Heart right ventricle (tissue), 16 donors: ENCODE measurements around the gene RAB11FIP3. TPM values are rescaled to one million over a fixed set of nuclear protein-coding genes. Genes with fewer than 3 reads are reported as not detected.

Experiments
- ATAC-seq, 8 donors: fragments of 200-7000 bp; cut with Tn5 transposase; one replicate each; pipeline ENCODE4 v1.9.1; 2020; ENCODE audit warnings: mild to moderate bottlenecking in 8 of 8, moderate library complexity in 8 of 8, moderate number of reproducible peaks in 1 of 8
- DNase-seq, 2 donors: peaks; one replicate each; pipeline ENCODE4 v3.0.0-alpha.2; 2020
- H3K27ac ChIP-seq, 10 donors: fragments of 200-600 bp; sonication (generic) in 2 of 10; one replicate each; pipeline versions ENCODE4 v1.5.0 to v1.8.0; 2020 to 2022; ENCODE audit warnings: mild to moderate bottlenecking in 3 of 10
- H3K27me3 ChIP-seq, 7 donors: fragments of 200-600 bp; one replicate each; pipeline ENCODE4 v1.8.0; 2021 to 2022; ENCODE audit warnings: mild to moderate bottlenecking in 2 of 7
- H3K36me3 ChIP-seq, 9 donors: fragments of 200-600 bp; sonication (generic) in 1 of 9; one replicate each; pipeline versions ENCODE4 v1.5.0 to v1.8.0; 2020 to 2022; ENCODE audit warnings: mild to moderate bottlenecking in 2 of 9
- H3K4me1 ChIP-seq, 9 donors: fragments of 200-600 bp; sonication (generic) in 1 of 9; one replicate each; pipeline versions ENCODE4 v1.5.0 to v1.8.0; 2020 to 2022; ENCODE audit warnings: mild to moderate bottlenecking in 4 of 9
- H3K4me3 ChIP-seq, 10 donors: fragments of 200-600 bp; sonication (generic) in 2 of 10; one replicate each; pipeline versions ENCODE4 v1.5.0 to v1.8.0; 2020 to 2022; ENCODE audit warnings: mild to moderate bottlenecking in 7 of 10, moderate library complexity in 2 of 10
- H3K9me3 ChIP-seq, 11 donors: fragments of 200-600 bp in 10 of 11; sonication (generic) in 2 of 11; one replicate each; pipeline versions ENCODE4 v1.5.0 to v1.8.0; 2013 to 2022; ENCODE audit warnings: mild to moderate bottlenecking in 2 of 11, control low read depth in 1 of 11, moderate library complexity in 1 of 11
- WGBS, 2 donors: extraction: QIAGEN DNeasy Blood & Tissue Kit; methylation state at CpG; one replicate each; pipeline ENCODE4 v1.1.7; 2013; ENCODE audit warnings: inconsistent platforms in 1 of 2; 5-methylcytosine and 5-hydroxymethylcytosine counted together
- intact Hi-C, 10 donors: fragments of 100-400 bp; cut with DNase I; formaldehyde crosslinking; loops; one replicate each; pipeline versions ENCODE4 v1.11.1 to v1.14.2; 2022
- polyA plus RNA-seq, 2 donors: library from polyadenylated mRNA; stranded (reverse); fragments of 200-250 nt; gene quantifications; one replicate each; pipeline ENCODE4 v1.2.3, GENCODE V29; 2013
- total RNA-seq, 10 donors: library from RNA; stranded (reverse); fragmentation: NEBNext Ultra II Directional in 3 of 10; extraction: Animal tissue kit (Norgen Biotek cat#: 25700) in 3 of 10; gene quantifications; one replicate each; pipeline versions ENCODE4 v1.2.1 to v1.2.4, GENCODE V29; 2021 to 2023
- TF ChIP-seq, protein P1 (sequence below), 9 donors: fragments of 200-600 bp; sonication (generic) in 2 of 9; IDR thresholded peaks; one replicate each; pipeline versions ENCODE4 v1.5.0 to v1.8.0; 2021 to 2022; ENCODE audit warnings: antibody characterized with exemption in 9 of 9, mild to moderate bottlenecking in 5 of 9, moderate library complexity in 1 of 9
- donor health status: Arrhythmogenic right ventricular cardiomyopathy.
- donor health status: ischemic (EF 13 %, LVEDD 7.1; RV severe dilation, severe dysfunction).
- donor health status: healthy with polysubstance abuse.
- donor health status: DM: no; HTN: yes; CAD: no.
- donor health status: DM: no; HTN: no; CAD: no.
- donor health status: ischemic (EF 25% LVEDD 6.9; RV normal size, moderate dysfunction).
- donor health status: ischemic (EF 25% LVEDD 5.7; RV mildly dilated, moderate dysfunction).
- donor health status: healthy.
- donor health status: DM: yes; HTN: yes; CAD: no.
- donor health status: Ischemic cardiomyopathy.
- donor health status: ischemic (EF 35%, LVEDD 5.7; RV mildly dilated, moderate dysfunction).
- donor health status: nonischemic (EF 11% LVEDD 7.7; RV severe dilation, severe dysfunction).
- donor health status: DM: yes; HTN: yes; CAD: no.
- donor health status: PGD.
- donor health status: ischemic (EF 29% LVEDD 5.4; RV normal size, mild dysfunction).
- donor health status: nonischemic (EF 23%, LVEDD 6.1; RV moderate dilation, normal function).

Gene RAB11FIP3
- total and polyA plus RNA-seq, 12 donors: 16.6 to 40.3 (median 29.1) TPM

DNA sequence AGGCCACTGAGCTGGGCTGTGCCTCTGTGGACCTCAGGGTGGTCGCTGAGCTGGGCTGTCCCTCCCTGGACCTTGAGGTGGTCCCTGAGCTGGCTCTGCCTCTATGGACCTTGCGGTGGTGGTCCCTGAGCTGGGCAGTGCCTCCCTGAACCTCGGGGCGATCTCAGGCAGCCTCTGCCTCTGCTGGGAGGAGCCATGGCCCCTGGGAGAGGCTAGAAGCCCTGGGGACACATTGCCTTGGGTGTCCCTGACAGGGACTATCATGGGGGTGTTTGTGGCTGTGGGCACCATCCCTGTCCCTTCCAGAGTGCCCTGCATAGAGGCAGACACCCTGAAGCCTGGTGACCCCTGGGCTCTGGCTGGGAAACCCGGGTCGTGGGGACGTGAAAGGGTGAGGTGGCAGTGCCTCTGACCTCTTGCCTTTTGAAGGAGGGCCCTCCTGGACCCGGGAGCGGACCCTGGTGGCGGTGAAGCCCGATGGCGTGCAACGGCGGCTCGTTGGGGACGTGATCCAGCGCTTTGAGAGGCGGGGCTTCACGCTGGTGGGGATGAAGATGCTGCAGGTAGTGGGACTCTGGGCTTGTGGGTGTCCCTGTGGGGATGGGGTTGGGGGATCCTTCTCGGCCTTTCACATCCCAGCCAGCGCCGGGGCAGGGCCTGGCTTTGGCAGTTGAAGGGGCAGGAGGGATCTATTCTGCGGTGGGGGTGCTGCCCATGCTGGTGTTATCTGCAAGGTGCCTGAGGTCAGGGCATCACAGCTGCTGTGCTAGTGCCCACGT lies 26.7 kb upstream of the RAB11FIP3 start:
- Histone ChIP-seq H3K27ac (peak overlapping the region in 9 of 10 donors; percentile 65 to 91 (median 85)), H3K9me3 (no peaks in the 10 kb centered on the region), H3K4me1 (peaks cover 2 to 43% (median 29%) of the 10 kb centered on the region in 9 donors), H3K36me3 (peaks cover 0 to 14% (median 0%) of the 10 kb centered on the region in 9 donors), H3K4me3 (no peak overlapping the region), H3K27me3 (no peaks in the 10 kb centered on the region)
- no peak for ATAC-seq
- intact Hi-C loops: loop anchor here in 1 of 10 donors (10.0 kb wide), 1 partner anchor 86 kb away; no protein-coding TSS in a partner anchor
- 83% methylated on average over 24 of the region's 24 CpGs for WGBS, 2 donors
- TF ChIP-seq, protein P1, sequence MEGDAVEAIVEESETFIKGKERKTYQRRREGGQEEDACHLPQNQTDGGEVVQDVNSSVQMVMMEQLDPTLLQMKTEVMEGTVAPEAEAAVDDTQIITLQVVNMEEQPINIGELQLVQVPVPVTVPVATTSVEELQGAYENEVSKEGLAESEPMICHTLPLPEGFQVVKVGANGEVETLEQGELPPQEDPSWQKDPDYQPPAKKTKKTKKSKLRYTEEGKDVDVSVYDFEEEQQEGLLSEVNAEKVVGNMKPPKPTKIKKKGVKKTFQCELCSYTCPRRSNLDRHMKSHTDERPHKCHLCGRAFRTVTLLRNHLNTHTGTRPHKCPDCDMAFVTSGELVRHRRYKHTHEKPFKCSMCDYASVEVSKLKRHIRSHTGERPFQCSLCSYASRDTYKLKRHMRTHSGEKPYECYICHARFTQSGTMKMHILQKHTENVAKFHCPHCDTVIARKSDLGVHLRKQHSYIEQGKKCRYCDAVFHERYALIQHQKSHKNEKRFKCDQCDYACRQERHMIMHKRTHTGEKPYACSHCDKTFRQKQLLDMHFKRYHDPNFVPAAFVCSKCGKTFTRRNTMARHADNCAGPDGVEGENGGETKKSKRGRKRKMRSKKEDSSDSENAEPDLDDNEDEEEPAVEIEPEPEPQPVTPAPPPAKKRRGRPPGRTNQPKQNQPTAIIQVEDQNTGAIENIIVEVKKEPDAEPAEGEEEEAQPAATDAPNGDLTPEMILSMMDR (IDR thresholded peaks at IDR 0.05): no peak
- DNase-seq: no peak

DNA sequence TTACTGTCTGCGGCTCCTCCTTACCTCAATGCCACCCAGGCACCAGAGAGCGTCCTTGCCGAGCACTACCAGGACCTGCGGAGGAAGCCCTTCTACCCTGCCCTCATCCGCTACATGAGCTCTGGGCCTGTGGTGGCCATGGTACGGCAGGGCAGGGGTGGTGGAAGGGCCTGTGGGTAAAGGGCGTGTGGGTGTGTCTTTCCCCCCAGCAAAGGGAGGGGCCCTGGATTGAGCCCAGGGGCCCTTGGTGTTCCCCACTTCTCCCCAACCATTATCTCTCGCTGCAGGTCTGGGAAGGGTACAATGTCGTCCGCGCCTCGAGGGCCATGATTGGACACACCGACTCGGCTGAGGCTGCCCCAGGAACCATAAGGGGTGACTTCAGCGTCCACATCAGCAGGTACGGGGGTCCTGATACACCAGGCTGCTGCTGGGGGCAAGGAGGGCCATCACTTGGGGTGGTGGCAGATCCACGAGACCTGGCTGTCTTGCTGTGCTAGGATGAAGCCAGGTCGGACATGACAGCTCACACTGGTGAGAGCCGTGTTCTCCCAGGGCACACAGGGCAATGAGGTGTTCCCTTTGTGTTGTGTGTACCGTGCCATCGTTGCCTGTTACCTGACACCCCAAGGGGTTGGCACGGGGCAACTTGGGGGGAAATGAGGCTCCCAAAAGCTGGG lies 26.0 kb upstream of the RAB11FIP3 start:
- intact Hi-C loops: loop anchor here in 2 of 10 donors (2.0 to 10.0 kb wide), 3 partner anchors 17 to 85 kb away; partner anchors contain the start of gene RAB11FIP3 (in 1 of the 2)
- 83% methylated on average over 22 of the region's 22 CpGs for WGBS, 2 donors
- TF ChIP-seq, protein P1 (IDR thresholded peaks at IDR 0.05): no peak
- H3K4me1 ChIP-seq: peaks cover 2 to 43% (median 29%) of the 10 kb centered on the region in 9 donors
- peaks cover 0 to 14% (median 0%) of the 10 kb centered on the region in 9 donors for H3K36me3 ChIP-seq
- H3K4me3 ChIP-seq: no peak overlapping the region
- H3K27ac ChIP-seq: peak overlapping the region in 2 of 10 donors; percentile 93 to 97
- H3K27me3 ChIP-seq: no peaks in the 10 kb centered on the region
- DNase-seq: no peak
- H3K9me3 ChIP-seq: no peaks in the 10 kb centered on the region
- ATAC-seq: no peak

DNA sequence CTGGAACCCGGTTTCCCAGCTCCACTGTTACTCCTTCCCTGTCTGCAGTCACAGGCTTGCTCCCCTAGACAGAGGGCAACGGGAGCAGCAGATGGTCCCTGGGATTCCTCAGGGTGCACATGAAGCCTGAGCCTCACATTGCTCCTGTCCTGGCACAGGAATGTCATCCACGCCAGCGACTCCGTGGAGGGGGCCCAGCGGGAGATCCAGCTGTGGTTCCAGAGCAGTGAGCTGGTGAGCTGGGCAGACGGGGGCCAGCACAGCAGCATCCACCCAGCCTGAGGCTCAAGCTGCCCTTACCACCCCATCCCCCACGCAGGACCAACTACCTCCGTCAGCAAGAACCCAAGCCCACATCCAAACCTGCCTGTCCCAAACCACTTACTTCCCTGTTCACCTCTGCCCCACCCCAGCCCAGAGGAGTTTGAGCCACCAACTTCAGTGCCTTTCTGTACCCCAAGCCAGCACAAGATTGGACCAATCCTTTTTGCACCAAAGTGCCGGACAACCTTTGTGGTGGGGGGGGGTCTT lies 25.3 kb upstream of the RAB11FIP3 start:
- Histone ChIP-seq H3K4me1 (peaks cover 2 to 43% (median 29%) of the 10 kb centered on the region in 9 donors), H3K4me3 (peak overlapping the region in 4 of 10 donors; percentile 76 to 96 (median 92)), H3K36me3 (peaks cover 0 to 14% (median 0%) of the 10 kb centered on the region in 9 donors), H3K27ac (peak overlapping the region in 6 of 10 donors; percentile 89 to 97 (median 93)), H3K27me3 (no peaks in the 10 kb centered on the region), H3K9me3 (no peaks in the 10 kb centered on the region)
- no peak for DNase-seq
- TF ChIP-seq, protein P1 (IDR thresholded peaks at IDR 0.05): no peak
- no peak for ATAC-seq
- intact Hi-C loops: loop anchor here in 2 of 10 donors (2.0 kb wide), 2 partner anchors 17 to 25 kb away; partner anchors contain the start of gene RAB11FIP3 (in 1 of the 2)
- WGBS, 2 donors: 68 to 76% methylated on average over 10 of the region's 10 CpGs
